ENCODE results near the gene TMCO6. TPM values are rescaled to one million over a fixed set of nuclear protein-coding genes. Genes with fewer than 3 reads are reported as not detected.

The TMCO6 gene
- total and polyA plus RNA-seq, 8 donors: 7.6 to 23.1 (median 18.9) TPM

GRCh38 chr5:140594169-140594568, 45.1 kb upstream of the TMCO6 start:
- no peak for TF ChIP-seq CTCF (IDR thresholded peaks at IDR 0.05)
- H3K27ac ChIP-seq: no peak overlapping the region
- H3K9me3 ChIP-seq: no peaks in the 10 kb centered on the region
- no peaks in the 10 kb centered on the region for H3K36me3 ChIP-seq
- intact Hi-C loops (cut with DNase I): no loop called here
- H3K27me3 ChIP-seq: no peaks in the 10 kb centered on the region
- ATAC-seq (no peak), DNase-seq (peak in 1 of 4 donors; percentile 76)
- no peak overlapping the region for H3K4me3 ChIP-seq
- peaks cover 7 to 67% of the 10 kb centered on the region in 2 donors for H3K4me1 ChIP-seq

- Histone ChIP-seq H3K9me3 (no peaks in the 10 kb centered on the region), H3K27ac (peak overlapping the region in 1 of 2 donors; percentile 83), H3K27me3 (no peaks in the 10 kb centered on the region), H3K4me3 (no peak overlapping the region), H3K4me1 (peaks cover 4 to 53% of the 10 kb centered on the region in 2 donors), H3K36me3 (no peaks in the 10 kb centered on the region)
- no peak for TF ChIP-seq CTCF (IDR thresholded peaks at IDR 0.05)
- ATAC-seq: peak; percentile 75
- intact Hi-C loops (cut with DNase I): no loop called here
- DNase-seq: peak in 1 of 4 donors; percentile 54
These were observed 43.5 kb upstream of the TMCO6 start for GRCh38 chr5:140595538-140596300.

- no peaks in the 10 kb centered on the region for H3K9me3 ChIP-seq
- peaks cover 4 to 47% of the 10 kb centered on the region in 2 donors for H3K4me1 ChIP-seq
- ATAC-seq: peak; percentile 68
- peak overlapping the region in 1 of 2 donors; percentile 83 for H3K27ac ChIP-seq
- no peak overlapping the region for H3K4me3 ChIP-seq
- no peak for DNase-seq
- H3K27me3 ChIP-seq: no peaks in the 10 kb centered on the region
- H3K36me3 ChIP-seq: no peaks in the 10 kb centered on the region
- intact Hi-C loops (cut with DNase I): no loop called here
- no peak for TF ChIP-seq CTCF (IDR thresholded peaks at IDR 0.05)
These were observed 42.9 kb upstream of the TMCO6 start for GRCh38 chr5:140596321-140596741.

- TF ChIP-seq CTCF (IDR thresholded peaks at IDR 0.05): no peak
- intact Hi-C loops (cut with DNase I): no loop called here
- no peak overlapping the region for H3K27ac ChIP-seq
- no peaks in the 10 kb centered on the region for H3K27me3 ChIP-seq
- peaks cover 4 to 55% of the 10 kb centered on the region in 2 donors for H3K4me1 ChIP-seq
- no peaks in the 10 kb centered on the region for H3K36me3 ChIP-seq
- no peak overlapping the region for H3K4me3 ChIP-seq
- no peaks in the 10 kb centered on the region for H3K9me3 ChIP-seq
- no peak for ATAC-seq
- no peak for DNase-seq
These were observed 40.4 kb upstream of the TMCO6 start for GRCh38 chr5:140598836-140599235.

- no peak overlapping the region for H3K4me3 ChIP-seq
- no peaks in the 10 kb centered on the region for H3K36me3 ChIP-seq
- H3K9me3 ChIP-seq: no peaks in the 10 kb centered on the region
- TF ChIP-seq CTCF (IDR thresholded peaks at IDR 0.05): no peak
- no peaks in the 10 kb centered on the region for H3K27me3 ChIP-seq
- DNase-seq (no peak), ATAC-seq (no peak)
- intact Hi-C loops (cut with DNase I): no loop called here
- H3K4me1 ChIP-seq: peaks cover 4 to 54% of the 10 kb centered on the region in 2 donors
- H3K27ac ChIP-seq: no peak overlapping the region
These were observed 39.2 kb upstream of the TMCO6 start for GRCh38 chr5:140600096-140600495.

All from left lung (tissue), 10 donors.